SK-N-SH (cell line): ENCODE data around the gene ZMAT5. TPM values are rescaled to one million over a fixed set of nuclear protein-coding genes. Genes with fewer than 3 reads are reported as not detected.

ENCODE experiments used
- CTCF ChIA-PET: fragments of 300-600, 350-600 bp; formaldehyde crosslinking; extraction: SDS; loops from one replicate; lab custom pipeline; 2021; lab: Yijun Ruan, JAX
- POLR2A ChIA-PET: fragments of 350-600 bp; sonication (Branson Sonifier 250); formaldehyde crosslinking; extraction: SDS; loops from one replicate; lab custom pipeline; 2020; ENCODE audit warnings: antibody characterized with exemption, inconsistent platforms; lab: Yijun Ruan, JAX
- DNase-seq: peaks from one replicate; pipeline ENCODE4 v3.0.0; 2012
- H2AFZ ChIP-seq: fragments of 200-600 bp; sonication (generic); 2 replicates; pipeline ENCODE4 v1.8.1; 2016; ENCODE audit warnings: antibody characterized with exemption, mild to moderate bottlenecking, low read depth
- H3F3A ChIP-seq: fragments of 200-600 bp; sonication (generic); replicated peaks from 2 replicates; pipeline ENCODE3; 2016; ENCODE audit warnings: antibody characterized with exemption, mild to moderate bottlenecking; ENCODE audit not compliant: insufficient read depth
- H3K27ac ChIP-seq, 2 experiments: fragments of 200-500 bp in 1 of 2; fragments of 200-600 bp in 1 of 2; sonication (Bioruptor generic) in 1 of 2; sonication (generic), shearing (Covaris generic) in 1 of 2; 2 replicates each; pipeline versions ENCODE4 v1.5.1 to v1.6.1; 2014 to 2016; ENCODE audit warnings: low read depth in 2 of 2, inconsistent platforms in 1 of 2, low read length in 1 of 2, mild to moderate bottlenecking in 1 of 2, mixed read lengths in 1 of 2
- H3K27me3 ChIP-seq: fragments of 200-600 bp; sonication (generic), shearing (Covaris generic); 2 replicates; pipeline ENCODE4 v1.6.1; 2016; ENCODE audit warnings: mixed run types; ENCODE audit not compliant: insufficient read depth
- H3K36me3 ChIP-seq, 2 experiments: fragments of 200-500 bp in 1 of 2; fragments of 200-600 bp in 1 of 2; sonication (Bioruptor generic) in 1 of 2; sonication (generic) in 1 of 2; replicated peaks in 1 of 2; 2 replicates each; pipeline versions ENCODE3 to v1.5.1; 2014 to 2016; ENCODE audit warnings: low read length in 1 of 2, mild to moderate bottlenecking in 1 of 2; ENCODE audit not compliant: insufficient read depth in 2 of 2, control insufficient read depth in 1 of 2
- H3K4me1 ChIP-seq, 2 experiments: fragments of 200-500 bp in 1 of 2; fragments of 200-600 bp in 1 of 2; sonication (Bioruptor generic) in 1 of 2; sonication (generic), shearing (Covaris generic) in 1 of 2; 2 replicates each; pipeline versions ENCODE4 v1.5.1 to v1.6.1; 2014 to 2016; ENCODE audit warnings: low read depth in 1 of 2, low read length in 1 of 2, mixed run types in 1 of 2; ENCODE audit not compliant: insufficient read depth in 2 of 2, control insufficient read depth in 1 of 2
- H3K4me2 ChIP-seq: fragments of 200-600 bp; sonication (generic), shearing (Covaris generic); 2 replicates; pipeline ENCODE4 v1.6.1; 2017; ENCODE audit warnings: mixed run types
- H3K4me3 ChIP-seq, 2 experiments: fragments of 200-500 bp in 1 of 2; fragments of 200-600 bp in 1 of 2; sonication (Bioruptor generic) in 1 of 2; sonication (generic), shearing (Covaris generic) in 1 of 2; 2 replicates each; pipeline versions ENCODE4 v1.5.1 to v1.8.1; 2014 to 2016; ENCODE audit warnings: low read depth in 2 of 2, inconsistent platforms in 1 of 2, low read length in 1 of 2, mild to moderate bottlenecking in 1 of 2, mixed read lengths in 1 of 2, moderate library complexity in 1 of 2
- H3K79me2 ChIP-seq: fragments of 200-600 bp; sonication (generic); 2 replicates; pipeline ENCODE4 v1.8.1; 2017; ENCODE audit warnings: mild to moderate bottlenecking; ENCODE audit not compliant: insufficient read depth
- H3K9ac ChIP-seq: fragments of 200-600 bp; sonication (generic); 2 replicates; pipeline ENCODE4 v1.6.1; 2017; ENCODE audit warnings: mixed run types
- H3K9me2 ChIP-seq: fragments of 200-600 bp; sonication (generic); 2 replicates; pipeline ENCODE4 v1.6.1; 2017; ENCODE audit warnings: mixed run types
- H3K9me3 ChIP-seq: fragments of 200-600 bp; sonication (generic); 2 replicates; pipeline ENCODE4 v1.6.1; 2017; ENCODE audit warnings: mixed run types, mild to moderate bottlenecking, moderate library complexity
- H4K20me1 ChIP-seq: fragments of 200-600 bp; sonication (generic); 2 replicates; pipeline ENCODE4 v1.6.1; 2017; ENCODE audit warnings: mild to moderate bottlenecking, mixed run types; ENCODE audit not compliant: insufficient read depth
- CHD2 ChIP-seq: fragments of 150-350 bp; IDR thresholded peaks from 2 replicates; pipeline ENCODE4 v1.6.1; 2018; ENCODE audit warnings: low read length; ENCODE audit not compliant: partially characterized antibody
- EZH2phosphoT487 ChIP-seq: fragments of 200-600 bp; sonication (generic); IDR thresholded peaks from 2 replicates; pipeline ENCODE4 v1.6.1; 2017; ENCODE audit warnings: low read depth, mixed run types, mild to moderate bottlenecking, antibody characterized with exemption, moderate library complexity, borderline replicate concordance
- FOXJ3 ChIP-seq: sonication (generic); formaldehyde crosslinking; IDR thresholded peaks from 2 replicates; pipeline ENCODE4 v1.5.1; 2020; ENCODE audit warnings: mild to moderate bottlenecking, missing genetic modification reagents
- JUND ChIP-seq: IDR thresholded peaks from 2 replicates; pipeline ENCODE4 v1.4.0; 2012
- PBX3 ChIP-seq: IDR thresholded peaks from 2 replicates; pipeline ENCODE4; 2012
- RFX5 ChIP-seq: IDR thresholded peaks from 2 replicates; pipeline ENCODE4 v1.6.1; 2012; ENCODE audit warnings: mild to moderate bottlenecking, improper control_type of control experiment, low read length
- SIN3A ChIP-seq: IDR thresholded peaks from 2 replicates; pipeline ENCODE4 v1.6.1; 2012; ENCODE audit warnings: low read depth, mild to moderate bottlenecking, low read length, moderate library complexity, borderline replicate concordance
- TCF12 ChIP-seq: IDR thresholded peaks from 2 replicates; pipeline ENCODE4 v1.4.0; 2012
- TEAD4 ChIP-seq: IDR thresholded peaks from 2 replicates; pipeline ENCODE4 v1.4.0; 2012; ENCODE audit warnings: mild to moderate bottlenecking, borderline replicate concordance; ENCODE audit not compliant: insufficient read depth
- USF2 ChIP-seq: fragments of 150-350 bp; IDR thresholded peaks from 2 replicates; pipeline ENCODE4 v1.6.1; 2017; ENCODE audit warnings: antibody characterized with exemption, low read length, low read depth, borderline replicate concordance
- WGBS: methylation state at CpG from one replicate; pipeline ENCODE4 v1.1.6; 2017; ENCODE audit warnings: low lambda C conversion rate; 5-methylcytosine and 5-hydroxymethylcytosine counted together
- polyA plus RNA-seq, 3 experiments: library from polyadenylated mRNA; depleted of rRNA; stranded (reverse); fragments of >200 nt; gene quantifications; 2 replicates each; pipeline ENCODE4 v1.2.3, GENCODE V29; 2012
- TF ChIP-seq, protein P1 (sequence below): IDR thresholded peaks from 2 replicates; pipeline ENCODE4 v1.4.0; 2012; ENCODE audit warnings: low read depth, borderline replicate concordance
- TF ChIP-seq, protein P2 (sequence below): IDR thresholded peaks from 2 replicates; pipeline ENCODE4 v1.4.0; 2012; ENCODE audit warnings: low read depth
- TF ChIP-seq, protein P3 (sequence below): IDR thresholded peaks from 2 replicates; pipeline ENCODE4 v1.4.0; 2012; ENCODE audit warnings: low read depth, borderline replicate concordance
- TF ChIP-seq, protein P4 (sequence below): IDR thresholded peaks from 2 replicates; pipeline ENCODE4 v1.6.1; 2012; ENCODE audit warnings: mild to moderate bottlenecking, low read depth, low read length, moderate library complexity

Gene ZMAT5
- polyA plus RNA-seq, 1 of the 3 experiments (the other 2 are of a cell fraction), result 35.0 TPM

DNA sequence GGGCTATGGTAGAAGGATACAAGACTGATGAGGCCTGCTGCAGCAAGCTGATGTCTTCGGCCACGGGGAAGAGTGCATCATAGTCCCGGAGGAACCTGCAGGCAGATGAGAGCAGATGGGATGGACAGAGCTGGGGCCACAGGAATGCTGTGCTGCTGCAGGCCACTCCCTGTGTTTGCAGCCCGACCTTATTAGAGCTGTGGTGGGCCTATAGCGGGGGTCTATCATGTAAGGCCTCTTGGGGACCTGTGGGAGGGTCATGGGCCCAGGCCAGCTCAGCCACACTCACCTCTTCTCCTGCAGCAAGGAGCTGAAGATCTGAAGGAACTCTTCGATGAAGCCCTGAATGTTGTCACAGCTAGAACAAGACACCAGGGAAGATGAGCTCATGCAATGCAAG, 39.4 kb upstream of the ZMAT5 start:
- no peaks in the 10 kb centered on the region for H3F3A ChIP-seq
- no peak for DNase-seq
- H3K79me2 ChIP-seq, result no peaks in the 10 kb centered on the region
- ChIA-PET CTCF (interaction anchor here (0.9 to 1.3 kb wide), 3 partner anchors 12 to 279 kb away, joined by 3 read pairs; no protein-coding TSS in a partner anchor), POLR2A (no interaction called here)
- H3K4me3 ChIP-seq, result no peak overlapping the region
- no peaks in the 10 kb centered on the region for H4K20me1 ChIP-seq
- H3K36me3 ChIP-seq, result peaks cover 36 to 62% of the 10 kb centered on the region in 2 experiments
- TF ChIP-seq, protein P1, sequence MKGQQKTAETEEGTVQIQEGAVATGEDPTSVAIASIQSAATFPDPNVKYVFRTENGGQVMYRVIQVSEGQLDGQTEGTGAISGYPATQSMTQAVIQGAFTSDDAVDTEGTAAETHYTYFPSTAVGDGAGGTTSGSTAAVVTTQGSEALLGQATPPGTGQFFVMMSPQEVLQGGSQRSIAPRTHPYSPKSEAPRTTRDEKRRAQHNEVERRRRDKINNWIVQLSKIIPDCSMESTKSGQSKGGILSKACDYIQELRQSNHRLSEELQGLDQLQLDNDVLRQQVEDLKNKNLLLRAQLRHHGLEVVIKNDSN, result no peak
- TF ChIP-seq SIN3A, result no peak
- TF ChIP-seq RFX5, result no peak
- TF ChIP-seq CHD2, result no peak
- TF ChIP-seq, protein P2, sequence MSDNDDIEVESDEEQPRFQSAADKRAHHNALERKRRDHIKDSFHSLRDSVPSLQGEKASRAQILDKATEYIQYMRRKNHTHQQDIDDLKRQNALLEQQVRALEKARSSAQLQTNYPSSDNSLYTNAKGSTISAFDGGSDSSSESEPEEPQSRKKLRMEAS, result no peak
- TF ChIP-seq, protein P3, sequence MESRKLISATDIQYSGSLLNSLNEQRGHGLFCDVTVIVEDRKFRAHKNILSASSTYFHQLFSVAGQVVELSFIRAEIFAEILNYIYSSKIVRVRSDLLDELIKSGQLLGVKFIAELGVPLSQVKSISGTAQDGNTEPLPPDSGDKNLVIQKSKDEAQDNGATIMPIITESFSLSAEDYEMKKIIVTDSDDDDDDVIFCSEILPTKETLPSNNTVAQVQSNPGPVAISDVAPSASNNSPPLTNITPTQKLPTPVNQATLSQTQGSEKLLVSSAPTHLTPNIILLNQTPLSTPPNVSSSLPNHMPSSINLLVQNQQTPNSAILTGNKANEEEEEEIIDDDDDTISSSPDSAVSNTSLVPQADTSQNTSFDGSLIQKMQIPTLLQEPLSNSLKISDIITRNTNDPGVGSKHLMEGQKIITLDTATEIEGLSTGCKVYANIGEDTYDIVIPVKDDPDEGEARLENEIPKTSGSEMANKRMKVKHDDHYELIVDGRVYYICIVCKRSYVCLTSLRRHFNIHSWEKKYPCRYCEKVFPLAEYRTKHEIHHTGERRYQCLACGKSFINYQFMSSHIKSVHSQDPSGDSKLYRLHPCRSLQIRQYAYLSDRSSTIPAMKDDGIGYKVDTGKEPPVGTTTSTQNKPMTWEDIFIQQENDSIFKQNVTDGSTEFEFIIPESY, result no peak
- no peak overlapping the region for H3K27ac ChIP-seq
- no peak overlapping the region for H3K4me2 ChIP-seq
- H3K9me3 ChIP-seq, result no peaks in the 10 kb centered on the region
- H2AFZ ChIP-seq, result no peak overlapping the region
- no peaks in the 10 kb centered on the region for H3K9me2 ChIP-seq
- H3K9ac ChIP-seq, result no peak overlapping the region
- H3K27me3 ChIP-seq, result no peaks in the 10 kb centered on the region
- WGBS, result 84% methylated on average over 3 of the region's 6 CpGs
- no peaks in the 10 kb centered on the region for H3K4me1 ChIP-seq

DNA sequence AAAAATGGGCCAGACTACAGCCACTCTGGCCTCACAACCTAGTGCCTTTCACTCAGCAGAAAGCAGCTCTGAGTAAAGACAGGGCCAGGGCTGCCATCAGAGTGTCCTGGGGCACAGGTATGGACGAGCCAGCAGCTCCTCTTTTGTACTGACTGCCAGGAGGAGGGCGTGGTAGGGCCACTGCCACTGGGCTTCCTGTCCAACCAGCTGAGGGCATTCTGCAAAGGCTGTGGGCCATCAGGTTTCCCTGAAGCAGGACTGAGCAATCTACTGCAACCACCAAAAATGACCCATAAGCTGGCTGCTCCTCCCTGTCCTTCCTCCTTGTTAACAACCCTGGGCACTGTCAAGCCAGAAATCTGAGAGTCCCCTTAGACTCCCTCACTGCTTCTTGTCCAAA, 38.2 kb upstream of the ZMAT5 start:
- Histone ChIP-seq H3K27ac (no peak overlapping the region), H3K9me3 (no peaks in the 10 kb centered on the region), H3F3A (no peaks in the 10 kb centered on the region), H3K4me1 (peaks cover 0 to 1% of the 10 kb centered on the region in 2 experiments; a peak in 1 of 4 replicates), H3K9ac (no peak overlapping the region), H2AFZ (no peak overlapping the region), H3K27me3 (no peaks in the 10 kb centered on the region), H3K4me2 (no peak overlapping the region), H3K9me2 (no peaks in the 10 kb centered on the region), H4K20me1 (no peaks in the 10 kb centered on the region), H3K4me3 (no peak overlapping the region), H3K36me3 (peaks cover 31 to 72% of the 10 kb centered on the region in 2 experiments)
- ChIA-PET CTCF (interaction anchor here (0.7 to 1.9 kb wide), 4 partner anchors 13 to 284 kb away, joined by 3 to 6 read pairs (median 4); no protein-coding TSS in a partner anchor), POLR2A (no interaction called here)
- DNase-seq, result no peak
- 100% methylated on average over 1 of the region's 2 CpGs for WGBS
- TF ChIP-seq USF2 (no peak), TEAD4 (no peak), TCF12 (no peak), PBX3 (no peak), JUND (no peak), FOXJ3 (CRISPR knock-in tag) (no peak), EZH2phosphoT487 (no peak)
- TF ChIP-seq, protein P1, result no peak
- TF ChIP-seq, protein P4, sequence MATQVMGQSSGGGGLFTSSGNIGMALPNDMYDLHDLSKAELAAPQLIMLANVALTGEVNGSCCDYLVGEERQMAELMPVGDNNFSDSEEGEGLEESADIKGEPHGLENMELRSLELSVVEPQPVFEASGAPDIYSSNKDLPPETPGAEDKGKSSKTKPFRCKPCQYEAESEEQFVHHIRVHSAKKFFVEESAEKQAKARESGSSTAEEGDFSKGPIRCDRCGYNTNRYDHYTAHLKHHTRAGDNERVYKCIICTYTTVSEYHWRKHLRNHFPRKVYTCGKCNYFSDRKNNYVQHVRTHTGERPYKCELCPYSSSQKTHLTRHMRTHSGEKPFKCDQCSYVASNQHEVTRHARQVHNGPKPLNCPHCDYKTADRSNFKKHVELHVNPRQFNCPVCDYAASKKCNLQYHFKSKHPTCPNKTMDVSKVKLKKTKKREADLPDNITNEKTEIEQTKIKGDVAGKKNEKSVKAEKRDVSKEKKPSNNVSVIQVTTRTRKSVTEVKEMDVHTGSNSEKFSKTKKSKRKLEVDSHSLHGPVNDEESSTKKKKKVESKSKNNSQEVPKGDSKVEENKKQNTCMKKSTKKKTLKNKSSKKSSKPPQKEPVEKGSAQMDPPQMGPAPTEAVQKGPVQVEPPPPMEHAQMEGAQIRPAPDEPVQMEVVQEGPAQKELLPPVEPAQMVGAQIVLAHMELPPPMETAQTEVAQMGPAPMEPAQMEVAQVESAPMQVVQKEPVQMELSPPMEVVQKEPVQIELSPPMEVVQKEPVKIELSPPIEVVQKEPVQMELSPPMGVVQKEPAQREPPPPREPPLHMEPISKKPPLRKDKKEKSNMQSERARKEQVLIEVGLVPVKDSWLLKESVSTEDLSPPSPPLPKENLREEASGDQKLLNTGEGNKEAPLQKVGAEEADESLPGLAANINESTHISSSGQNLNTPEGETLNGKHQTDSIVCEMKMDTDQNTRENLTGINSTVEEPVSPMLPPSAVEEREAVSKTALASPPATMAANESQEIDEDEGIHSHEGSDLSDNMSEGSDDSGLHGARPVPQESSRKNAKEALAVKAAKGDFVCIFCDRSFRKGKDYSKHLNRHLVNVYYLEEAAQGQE, result no peak
- TF ChIP-seq, all 33 proteins: peak for 0
- no peaks in the 10 kb centered on the region for H3K79me2 ChIP-seq
